ENCODE data around the gene CBX2.
"Not testable (repeated sequence)": the region's sequence is repeated elsewhere in the genome, so short reads cannot be mapped to it uniquely, and the experiment has no call there.

CBX2 gene

DNA sequence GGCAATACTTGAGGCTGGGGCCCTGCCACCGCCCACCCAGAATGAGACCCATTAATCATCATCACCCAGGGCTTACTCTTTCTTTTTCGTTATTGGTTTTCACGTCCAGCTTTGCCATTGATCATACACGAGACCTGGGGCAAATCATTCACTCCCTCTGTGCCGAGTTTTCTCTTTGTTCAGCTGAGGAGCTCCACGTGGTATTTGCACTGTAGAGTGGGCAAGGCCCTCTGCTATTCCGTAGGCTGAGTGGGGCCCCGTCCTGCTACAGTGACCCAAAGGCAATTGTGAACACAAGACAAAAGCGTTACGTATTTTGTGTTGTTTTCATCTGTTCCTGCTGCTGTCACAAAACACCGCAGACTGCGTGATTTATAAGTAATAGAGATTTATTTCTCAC lies 23.6 kb upstream of the CBX2 start:
- Histone ChIP-seq H3K36me3 (ENCODE audit: control insufficient read depth, insufficient read depth, low read length) (no peaks in the 10 kb centered on the region), H3K4me1 (no peaks in the 10 kb centered on the region), H3K9ac (no peak overlapping the region), H3K9me3 (ENCODE audit: control insufficient read depth, low read length) (no peaks in the 10 kb centered on the region), H3K27ac (no peak overlapping the region), H3K79me2 (no peaks in the 10 kb centered on the region), H3K4me2 (ENCODE audit: low read length) (no peak overlapping the region), H3K4me3 (ENCODE audit: low read depth, low read length) (no peak overlapping the region), H2AFZ (no peak overlapping the region), H3K27me3 (ENCODE audit: control insufficient read depth, insufficient read depth, low read length) (no peaks in the 10 kb centered on the region)
- TF ChIP-seq, protein P1, sequence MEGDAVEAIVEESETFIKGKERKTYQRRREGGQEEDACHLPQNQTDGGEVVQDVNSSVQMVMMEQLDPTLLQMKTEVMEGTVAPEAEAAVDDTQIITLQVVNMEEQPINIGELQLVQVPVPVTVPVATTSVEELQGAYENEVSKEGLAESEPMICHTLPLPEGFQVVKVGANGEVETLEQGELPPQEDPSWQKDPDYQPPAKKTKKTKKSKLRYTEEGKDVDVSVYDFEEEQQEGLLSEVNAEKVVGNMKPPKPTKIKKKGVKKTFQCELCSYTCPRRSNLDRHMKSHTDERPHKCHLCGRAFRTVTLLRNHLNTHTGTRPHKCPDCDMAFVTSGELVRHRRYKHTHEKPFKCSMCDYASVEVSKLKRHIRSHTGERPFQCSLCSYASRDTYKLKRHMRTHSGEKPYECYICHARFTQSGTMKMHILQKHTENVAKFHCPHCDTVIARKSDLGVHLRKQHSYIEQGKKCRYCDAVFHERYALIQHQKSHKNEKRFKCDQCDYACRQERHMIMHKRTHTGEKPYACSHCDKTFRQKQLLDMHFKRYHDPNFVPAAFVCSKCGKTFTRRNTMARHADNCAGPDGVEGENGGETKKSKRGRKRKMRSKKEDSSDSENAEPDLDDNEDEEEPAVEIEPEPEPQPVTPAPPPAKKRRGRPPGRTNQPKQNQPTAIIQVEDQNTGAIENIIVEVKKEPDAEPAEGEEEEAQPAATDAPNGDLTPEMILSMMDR (IDR thresholded peaks at IDR 0.05): no peak

DNA sequence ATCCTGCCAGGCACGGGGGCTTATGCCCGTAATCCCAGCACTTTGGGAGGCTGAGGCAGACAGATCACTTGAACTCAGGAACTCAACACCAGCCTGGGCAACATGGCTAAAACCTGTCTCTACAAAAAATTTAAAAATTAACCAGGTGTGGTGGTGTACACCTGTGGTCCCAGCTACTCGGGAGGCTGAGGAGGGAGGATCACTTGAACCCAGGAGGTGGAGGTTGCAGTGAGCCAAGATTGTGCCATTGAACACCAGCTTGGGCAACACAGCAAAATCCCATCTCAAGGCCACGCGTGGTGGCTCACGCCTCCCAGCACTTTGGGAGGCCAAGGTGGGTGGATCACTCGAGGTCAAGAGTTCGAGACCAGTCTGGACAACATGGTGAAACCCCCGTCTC lies 23.0 kb upstream of the CBX2 start:
- not testable (repeated sequence) for H3K4me2 ChIP-seq (ENCODE audit: low read length); H2AFZ ChIP-seq; H3K79me2 ChIP-seq; H3K27me3 ChIP-seq (ENCODE audit: control insufficient read depth, insufficient read depth, low read length); H3K36me3 ChIP-seq (ENCODE audit: control insufficient read depth, insufficient read depth, low read length); H3K27ac ChIP-seq; H3K9ac ChIP-seq; H3K4me3 ChIP-seq (ENCODE audit: low read depth, low read length); H3K4me1 ChIP-seq; H3K9me3 ChIP-seq (ENCODE audit: control insufficient read depth, low read length)

DNA sequence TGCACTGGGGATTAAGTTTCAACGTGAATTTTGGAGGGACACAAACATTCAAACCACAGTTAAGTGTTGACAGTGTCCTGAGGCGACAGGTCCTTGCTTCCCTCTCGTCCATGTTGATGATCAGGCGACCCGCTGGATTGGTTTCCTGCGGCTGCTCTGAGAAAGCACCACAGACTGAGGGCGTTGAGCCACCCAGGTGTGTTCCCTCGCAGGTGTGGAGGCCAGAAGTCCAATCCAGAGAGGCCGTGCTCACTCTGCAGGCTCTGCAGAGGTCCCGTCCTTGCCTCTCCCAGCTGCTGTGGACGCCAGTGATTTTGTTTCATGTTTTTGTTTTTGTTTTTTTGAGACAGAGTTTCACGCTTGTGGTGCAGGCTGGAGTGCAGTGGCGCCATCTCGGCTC lies 22.4 kb upstream of the CBX2 start:
- no peaks in the 10 kb centered on the region for H3K79me2 ChIP-seq
- H3K9ac ChIP-seq: no peak overlapping the region
- no peaks in the 10 kb centered on the region for H3K36me3 ChIP-seq (ENCODE audit: control insufficient read depth, insufficient read depth, low read length)
- H2AFZ ChIP-seq: no peak overlapping the region
- no peaks in the 10 kb centered on the region for H3K27me3 ChIP-seq (ENCODE audit: control insufficient read depth, insufficient read depth, low read length)
- no peak overlapping the region for H3K27ac ChIP-seq
- no peak overlapping the region for H3K4me3 ChIP-seq (ENCODE audit: low read depth, low read length)
- no peaks in the 10 kb centered on the region for H3K4me1 ChIP-seq
- TF ChIP-seq, protein P1 (IDR thresholded peaks at IDR 0.05): no peak
- no peak overlapping the region for H3K4me2 ChIP-seq (ENCODE audit: low read length)
- no peaks in the 10 kb centered on the region for H3K9me3 ChIP-seq (ENCODE audit: control insufficient read depth, low read length)

DNA sequence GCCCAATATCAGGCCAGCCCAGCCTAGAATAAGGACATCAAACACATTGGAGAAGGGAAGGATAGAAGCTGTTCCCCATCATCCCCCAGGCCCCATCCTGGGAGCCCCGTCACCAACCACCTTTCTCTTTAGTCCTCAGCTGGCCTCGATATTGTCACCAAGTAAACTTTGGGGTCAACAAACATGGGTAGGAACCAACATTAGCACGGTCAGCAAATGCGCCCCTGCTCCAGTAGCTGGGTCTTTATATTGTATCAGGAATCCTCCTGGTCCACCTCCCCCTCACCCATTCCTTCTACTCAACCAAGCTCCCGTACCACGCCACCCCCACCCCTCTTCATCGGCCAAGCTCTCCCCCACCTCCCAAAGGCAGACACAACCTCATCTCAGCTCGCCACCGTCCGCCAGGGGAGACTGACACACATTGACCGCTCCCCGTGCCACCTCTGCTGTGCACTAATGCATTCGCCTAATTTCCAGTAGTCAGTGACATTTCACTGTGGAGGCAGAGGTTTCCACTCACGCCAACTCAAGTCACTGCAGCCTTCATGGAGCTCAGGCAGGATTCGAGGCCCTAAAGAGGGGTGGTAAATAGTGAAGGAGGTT lies 20.7 kb upstream of the CBX2 start:
- TF ChIP-seq, protein P1 (IDR thresholded peaks at IDR 0.05): no peak
- Histone ChIP-seq H3K4me3 (ENCODE audit: low read depth, low read length) (no peak overlapping the region), H3K27me3 (ENCODE audit: control insufficient read depth, insufficient read depth, low read length) (no peaks in the 10 kb centered on the region)

DNA sequence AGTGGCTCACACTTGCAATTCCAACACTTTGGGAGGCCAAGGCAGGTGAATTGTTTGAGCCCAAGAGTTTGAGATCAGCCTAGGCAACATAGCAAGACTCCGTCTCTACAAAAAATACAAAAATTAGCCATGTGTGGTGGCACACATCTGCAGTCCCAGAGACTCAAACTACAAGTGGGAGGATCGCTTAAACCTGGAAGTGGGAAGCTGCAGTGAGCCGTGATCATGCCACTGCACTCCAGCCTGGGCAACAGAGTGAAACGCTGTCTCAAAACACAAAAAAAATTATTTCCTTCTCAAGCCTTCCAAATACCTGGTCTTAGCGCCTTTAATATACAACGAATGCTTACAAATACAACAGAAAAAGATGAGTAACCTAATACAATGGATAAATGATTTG lies 19.7 kb upstream of the CBX2 start:
- H3K79me2 ChIP-seq: no peaks in the 10 kb centered on the region
- H3K9me3 ChIP-seq (ENCODE audit: control insufficient read depth, low read length): no peaks in the 10 kb centered on the region
- H3K9ac ChIP-seq: no peak overlapping the region
- H3K4me1 ChIP-seq: no peaks in the 10 kb centered on the region
- H2AFZ ChIP-seq: no peak overlapping the region
- no peak overlapping the region for H3K27ac ChIP-seq
- no peaks in the 10 kb centered on the region for H3K27me3 ChIP-seq (ENCODE audit: control insufficient read depth, insufficient read depth, low read length)
- no peak overlapping the region for H3K4me2 ChIP-seq (ENCODE audit: low read length)
- no peaks in the 10 kb centered on the region for H3K36me3 ChIP-seq (ENCODE audit: control insufficient read depth, insufficient read depth, low read length)
- TF ChIP-seq, protein P1 (IDR thresholded peaks at IDR 0.05): no peak
- no peak overlapping the region for H3K4me3 ChIP-seq (ENCODE audit: low read depth, low read length)

More for the DNA sequence above, 20.7 kb upstream of the CBX2 start:
- H2AFZ ChIP-seq: no peak overlapping the region
- no peak overlapping the region for H3K4me2 ChIP-seq (ENCODE audit: low read length)
- no peaks in the 10 kb centered on the region for H3K9me3 ChIP-seq (ENCODE audit: control insufficient read depth, low read length)
- H3K36me3 ChIP-seq (ENCODE audit: control insufficient read depth, insufficient read depth, low read length): no peaks in the 10 kb centered on the region
- no peak overlapping the region for H3K27ac ChIP-seq
- H3K9ac ChIP-seq: no peak overlapping the region
- H3K79me2 ChIP-seq: no peaks in the 10 kb centered on the region
- H3K4me1 ChIP-seq: no peaks in the 10 kb centered on the region
